Measurements from ENCODE around the gene CEP95. TPM values are rescaled to one million over a fixed set of nuclear protein-coding genes. Genes with fewer than 3 reads are reported as not detected.
"Not testable (repeated sequence)": the region's sequence is repeated elsewhere in the genome, so short reads cannot be mapped to it uniquely, and the experiment has no call there.

The CEP95 gene
- total and polyA plus RNA-seq, 4 experiments from 2014 or later: 6.4 to 108 (median 61.8) TPM

DNA sequence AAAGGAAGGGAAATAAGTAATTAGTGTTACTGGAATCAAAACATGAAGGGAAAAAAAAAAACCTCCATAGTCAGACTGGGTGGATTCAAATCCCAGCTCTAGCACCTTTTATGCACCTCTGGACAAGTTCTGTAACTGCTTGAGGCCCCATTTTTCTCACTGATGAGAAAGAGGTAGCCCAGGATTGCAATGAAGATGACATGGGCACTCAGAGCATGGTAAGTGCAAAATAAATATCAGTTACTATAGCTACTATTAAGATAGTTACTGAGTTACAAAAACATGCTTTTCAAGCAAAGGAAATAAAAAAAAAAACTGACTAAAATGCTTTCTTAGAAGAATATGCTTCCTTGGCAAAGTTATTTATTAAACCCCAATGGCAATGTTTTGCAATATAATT, 58.8 kb downstream of the CEP95 start:
- Histone ChIP-seq H3K9me3 (ENCODE audit: control insufficient read depth in 1 of 2, low read length in 2 of 2) (no peaks in the 10 kb centered on the region), H3K27ac (ENCODE audit: low read depth, low read length) (no peak overlapping the region), H3K4me3 (ENCODE audit: low read length in 2 of 2) (no peak overlapping the region), H3K4me1 (ENCODE audit: insufficient read depth, low read length) (no peaks in the 10 kb centered on the region), H3K36me3 (ENCODE audit: insufficient read depth, low read length) (peaks cover 9% of the 10 kb centered on the region), H3K27me3 (ENCODE audit: insufficient read depth, low read length) (no peaks in the 10 kb centered on the region)
- H3K36me3 Mint-ChIP-seq: peaks cover 22 to 39% of the 10 kb centered on the region in 2 donors
- DNase-seq: no peak
- ChIA-PET CTCF (ENCODE audit: partially characterized antibody) (interaction anchor here (0.9 kb wide), 1 partner anchor 10 kb away, joined by 4 read pairs; no protein-coding TSS in a partner anchor), POLR2A (ENCODE audit: partially characterized antibody) (interaction anchor here (0.9 kb wide), 1 partner anchor 31 kb away, joined by 3 read pairs; no protein-coding TSS in a partner anchor)
- peaks cover 0 to 3% (median 0%) of the 10 kb centered on the region in 4 donors for H3K4me1 Mint-ChIP-seq
- H3K4me3 Mint-ChIP-seq: no peak overlapping the region
- H3K27me3 Mint-ChIP-seq: no peaks in the 10 kb centered on the region
- intact Hi-C loops (cut with micrococcal nuclease): no loop called here
- H3K9me3 Mint-ChIP-seq: no peaks in the 10 kb centered on the region
- H3K27ac Mint-ChIP-seq: no peak overlapping the region

DNA sequence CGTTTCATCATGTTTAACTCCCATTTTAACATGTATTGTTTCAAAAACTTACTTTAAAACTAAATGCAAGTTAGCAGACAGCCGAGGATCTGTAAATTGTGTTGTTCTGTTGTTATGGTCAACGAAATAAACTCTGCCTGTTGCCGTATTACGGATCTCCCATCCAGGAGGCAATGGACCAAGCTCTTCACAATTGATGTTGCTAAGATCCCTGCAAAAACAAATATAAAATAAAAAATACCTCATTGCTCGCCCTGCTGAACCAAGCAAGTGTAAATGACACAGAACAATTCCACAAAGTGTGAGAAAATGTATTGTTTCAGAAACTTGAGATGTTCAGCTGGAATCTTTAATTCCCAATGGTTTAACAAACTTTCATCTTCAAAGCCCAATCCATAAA, 65.0 kb downstream of the CEP95 start:
- H3K36me3 Mint-ChIP-seq: peaks cover 14 to 25% of the 10 kb centered on the region in 2 donors
- H3K4me3 ChIP-seq (ENCODE audit: low read length in 2 of 2): no peak overlapping the region
- H3K36me3 ChIP-seq (ENCODE audit: insufficient read depth, low read length): peaks cover 18% of the 10 kb centered on the region
- no peak for DNase-seq
- CTCF ChIA-PET (ENCODE audit: partially characterized antibody): interaction anchor here (1.3 kb wide), 1 partner anchor 165 kb away, joined by 4 read pairs; no protein-coding TSS in a partner anchor
- POLR2A ChIA-PET (ENCODE audit: partially characterized antibody): interaction anchor here (1.1 kb wide), 1 partner anchor 66 kb away, joined by 4 read pairs; no protein-coding TSS in a partner anchor
- H3K4me3 Mint-ChIP-seq: no peak overlapping the region
- no peak overlapping the region for H3K27ac Mint-ChIP-seq
- H3K4me1 Mint-ChIP-seq: peaks cover 8 to 16% (median 12%) of the 10 kb centered on the region in 4 donors
- intact Hi-C loops (cut with micrococcal nuclease): no loop called here
- H3K27me3 Mint-ChIP-seq: no peaks in the 10 kb centered on the region
- H3K9me3 ChIP-seq (ENCODE audit: control insufficient read depth in 1 of 2, low read length in 2 of 2): no peaks in the 10 kb centered on the region
- H3K27me3 ChIP-seq (ENCODE audit: insufficient read depth, low read length): no peaks in the 10 kb centered on the region
- H3K9me3 Mint-ChIP-seq: no peaks in the 10 kb centered on the region
- peaks cover 6% of the 10 kb centered on the region for H3K4me1 ChIP-seq (ENCODE audit: insufficient read depth, low read length)
- H3K27ac ChIP-seq (ENCODE audit: low read depth, low read length): no peak overlapping the region

DNA sequence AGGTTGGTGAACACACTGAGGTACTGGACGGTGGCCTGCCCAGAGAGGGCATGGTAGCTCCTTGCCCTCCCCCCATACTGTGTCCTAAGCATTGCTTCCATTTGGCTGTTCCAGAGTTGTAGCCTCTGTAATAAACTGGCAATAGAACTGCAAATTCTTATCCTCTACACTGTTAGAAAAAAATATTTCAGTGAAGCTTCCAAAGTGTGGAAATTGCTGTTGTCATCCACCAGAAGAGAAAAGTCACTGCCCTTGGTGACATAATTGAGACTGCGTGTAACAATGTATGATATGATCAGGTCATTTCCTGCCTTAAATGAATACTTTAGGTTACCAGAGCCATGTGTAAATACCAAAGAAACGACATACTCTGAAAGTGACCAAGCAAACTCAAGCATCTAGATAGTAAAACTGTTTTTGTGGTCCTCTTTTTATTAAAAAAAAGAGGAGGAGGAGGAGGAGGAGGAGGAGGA, 65.9 kb downstream of the CEP95 start:
- peak in 3 of 5 donors; percentile 12 to 22 (median 15) for DNase-seq
- peaks cover 7 to 16% (median 10%) of the 10 kb centered on the region in 4 donors for H3K4me1 Mint-ChIP-seq
- H3K27ac ChIP-seq (ENCODE audit: low read depth, low read length): no peak overlapping the region
- intact Hi-C loops (cut with micrococcal nuclease): no loop called here
- H3K36me3 Mint-ChIP-seq: peaks cover 17 to 26% of the 10 kb centered on the region in 2 donors
- CTCF ChIA-PET (ENCODE audit: partially characterized antibody): interaction anchor here (0.7 to 1.3 kb wide), 3 partner anchors 9 to 164 kb away, joined by 3 to 5 read pairs (median 4); no protein-coding TSS in a partner anchor
- H3K27me3 Mint-ChIP-seq: no peaks in the 10 kb centered on the region
- no peaks in the 10 kb centered on the region for H3K27me3 ChIP-seq (ENCODE audit: insufficient read depth, low read length)
- H3K4me1 ChIP-seq (ENCODE audit: insufficient read depth, low read length): peaks cover 6% of the 10 kb centered on the region
- POLR2A ChIA-PET (ENCODE audit: partially characterized antibody): interaction anchor here (0.9 to 1.1 kb wide), 2 partner anchors 9 to 67 kb away, joined by 3 to 4 read pairs; no protein-coding TSS in a partner anchor
- H3K9me3 ChIP-seq (ENCODE audit: control insufficient read depth in 1 of 2, low read length in 2 of 2): no peaks in the 10 kb centered on the region
- H3K4me3 Mint-ChIP-seq: no peak overlapping the region
- H3K4me3 ChIP-seq (ENCODE audit: low read length in 2 of 2): no peak overlapping the region
- peak overlapping the region in 6 of 7 donors; percentile 20 to 81 (median 64) for H3K27ac Mint-ChIP-seq
- H3K36me3 ChIP-seq (ENCODE audit: insufficient read depth, low read length): peaks cover 18% of the 10 kb centered on the region
- no peaks in the 10 kb centered on the region for H3K9me3 Mint-ChIP-seq

DNA sequence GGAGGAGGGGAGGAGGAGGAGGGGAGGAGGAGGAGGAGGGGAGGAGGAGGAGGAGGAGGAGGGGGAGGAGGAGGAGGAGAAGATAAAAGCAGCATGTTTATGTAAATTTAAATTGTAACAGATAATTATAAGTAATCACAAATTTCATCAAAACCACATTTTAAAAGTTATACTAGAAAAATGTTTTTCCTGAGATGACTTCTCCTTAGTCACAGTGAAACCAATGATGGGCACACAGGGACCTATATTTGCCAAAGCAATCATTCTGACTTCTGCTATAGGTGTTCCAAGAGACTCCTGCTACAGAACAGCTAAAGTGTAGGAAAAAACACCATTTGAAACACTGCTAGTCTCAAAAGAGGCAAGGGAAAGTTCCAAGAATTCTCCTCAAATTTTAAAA, 66.4 kb downstream of the CEP95 start:
- intact Hi-C loops (cut with micrococcal nuclease): no loop called here
- H3K27me3 Mint-ChIP-seq: no peaks in the 10 kb centered on the region
- no peak overlapping the region for H3K27ac ChIP-seq (ENCODE audit: low read depth, low read length)
- no peaks in the 10 kb centered on the region for H3K27me3 ChIP-seq (ENCODE audit: insufficient read depth, low read length)
- peaks cover 17% of the 10 kb centered on the region for H3K36me3 ChIP-seq (ENCODE audit: insufficient read depth, low read length)
- peaks cover 17 to 28% of the 10 kb centered on the region in 2 donors for H3K36me3 Mint-ChIP-seq
- H3K4me1 ChIP-seq (ENCODE audit: insufficient read depth, low read length): peaks cover 6% of the 10 kb centered on the region
- H3K27ac Mint-ChIP-seq: peak overlapping the region in 6 of 7 donors; percentile 3 to 78 (median 19)
- no peak overlapping the region for H3K4me3 ChIP-seq (ENCODE audit: low read length in 2 of 2)
- H3K9me3 ChIP-seq (ENCODE audit: control insufficient read depth in 1 of 2, low read length in 2 of 2): no peaks in the 10 kb centered on the region
- ChIA-PET CTCF (ENCODE audit: partially characterized antibody) (interaction anchor here (0.7 to 1.2 kb wide), 3 partner anchors 9 to 152 kb away, joined by 3 to 5 read pairs (median 4); no protein-coding TSS in a partner anchor), POLR2A (ENCODE audit: partially characterized antibody) (interaction anchor here (0.9 kb wide), 1 partner anchor 9 kb away, joined by 3 read pairs; no protein-coding TSS in a partner anchor)
- no peaks in the 10 kb centered on the region for H3K9me3 Mint-ChIP-seq
- no peak for DNase-seq
- no peak overlapping the region for H3K4me3 Mint-ChIP-seq
- H3K4me1 Mint-ChIP-seq: peaks cover 7 to 16% (median 10%) of the 10 kb centered on the region in 4 donors

DNA sequence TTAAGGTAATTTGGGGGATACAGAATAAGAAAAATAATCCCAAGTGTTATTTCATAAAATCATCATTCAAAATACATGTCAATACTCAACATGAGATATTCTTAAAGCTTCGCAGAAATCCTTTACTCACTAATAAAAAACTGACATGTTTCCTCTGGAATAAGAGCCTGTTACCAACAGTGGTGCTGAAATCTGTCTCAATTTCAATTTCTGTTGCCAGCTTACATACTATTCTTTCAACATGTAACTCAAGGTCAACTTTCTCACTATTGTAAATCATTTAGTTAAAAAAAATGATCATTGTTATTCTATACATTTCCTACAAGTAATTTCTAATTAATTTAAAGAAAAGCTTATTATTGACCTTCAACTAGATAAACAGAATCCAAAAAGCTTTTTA, 67.9 kb downstream of the CEP95 start:
- peak overlapping the region in 1 of 7 donors; percentile 48 for H3K27ac Mint-ChIP-seq
- Histone ChIP-seq H3K27ac (ENCODE audit: low read depth, low read length) (no peak overlapping the region), H3K36me3 (ENCODE audit: insufficient read depth, low read length) (peaks cover 14% of the 10 kb centered on the region), H3K27me3 (ENCODE audit: insufficient read depth, low read length) (no peaks in the 10 kb centered on the region), H3K4me1 (ENCODE audit: insufficient read depth, low read length) (peaks cover 6% of the 10 kb centered on the region), H3K9me3 (ENCODE audit: control insufficient read depth in 1 of 2, low read length in 2 of 2) (no peaks in the 10 kb centered on the region), H3K4me3 (ENCODE audit: low read length in 2 of 2) (no peak overlapping the region)
- H3K4me1 Mint-ChIP-seq: peaks cover 7 to 16% (median 11%) of the 10 kb centered on the region in 4 donors
- no peak overlapping the region for H3K4me3 Mint-ChIP-seq
- ChIA-PET POLR2A (ENCODE audit: partially characterized antibody) (interaction anchor here (1.3 kb wide), 1 partner anchor 68 kb away, joined by 3 read pairs; the partner anchor contains the start of gene CEP95), CTCF (ENCODE audit: partially characterized antibody) (interaction anchor here (1.8 to 2.3 kb wide), 2 partner anchors 9 to 75 kb away, joined by 4 to 10 read pairs; no protein-coding TSS in a partner anchor)
- intact Hi-C loops (cut with micrococcal nuclease): no loop called here
- peaks cover 21 to 32% of the 10 kb centered on the region in 2 donors for H3K36me3 Mint-ChIP-seq
- DNase-seq: no peak
- no peaks in the 10 kb centered on the region for H3K27me3 Mint-ChIP-seq
- H3K9me3 Mint-ChIP-seq: no peaks in the 10 kb centered on the region

DNA sequence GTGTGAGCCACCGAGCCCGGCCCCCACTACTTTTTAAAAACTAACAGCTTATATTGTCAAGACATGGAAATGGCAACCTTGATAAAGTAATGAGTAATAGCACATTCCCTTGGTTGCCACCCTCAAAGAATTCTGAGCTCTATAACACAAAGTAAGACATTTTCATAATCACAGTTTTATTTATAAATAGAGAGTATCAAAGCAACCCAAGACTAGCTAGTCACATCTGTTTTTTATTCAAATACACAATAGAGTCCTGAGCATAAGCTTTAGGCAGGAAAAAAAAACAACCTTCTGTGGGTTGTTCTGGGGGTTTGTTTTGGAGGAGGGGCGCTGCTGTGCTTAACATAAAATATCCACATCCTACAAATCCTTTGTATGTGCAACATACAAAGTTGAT, 68.7 kb downstream of the CEP95 start:
- Histone ChIP-seq H3K9me3 (ENCODE audit: control insufficient read depth in 1 of 2, low read length in 2 of 2) (no peaks in the 10 kb centered on the region), H3K27ac (ENCODE audit: low read depth, low read length) (no peak overlapping the region), H3K36me3 (ENCODE audit: insufficient read depth, low read length) (peaks cover 19% of the 10 kb centered on the region), H3K27me3 (ENCODE audit: insufficient read depth, low read length) (no peaks in the 10 kb centered on the region), H3K4me3 (ENCODE audit: low read length in 2 of 2) (no peak overlapping the region), H3K4me1 (ENCODE audit: insufficient read depth, low read length) (peaks cover 6% of the 10 kb centered on the region)
- Mint-ChIP-seq H3K4me3 (no peak overlapping the region), H3K4me1 (peaks cover 9 to 18% (median 11%) of the 10 kb centered on the region in 4 donors), H3K27me3 (no peaks in the 10 kb centered on the region), H3K27ac (no peak overlapping the region), H3K9me3 (no peaks in the 10 kb centered on the region), H3K36me3 (peaks cover 27 to 38% of the 10 kb centered on the region in 2 donors)
- no peak for DNase-seq
- CTCF ChIA-PET (ENCODE audit: partially characterized antibody): interaction anchor here (0.6 to 2.3 kb wide), 5 partner anchors 10 to 80 kb away, joined by 3 to 10 read pairs (median 4); no protein-coding TSS in a partner anchor
- POLR2A ChIA-PET (ENCODE audit: partially characterized antibody): interaction anchor here (1.3 kb wide), 1 partner anchor 69 kb away, joined by 3 read pairs; the partner anchor contains the start of gene CEP95
- intact Hi-C loops (cut with micrococcal nuclease): no loop called here

DNA sequence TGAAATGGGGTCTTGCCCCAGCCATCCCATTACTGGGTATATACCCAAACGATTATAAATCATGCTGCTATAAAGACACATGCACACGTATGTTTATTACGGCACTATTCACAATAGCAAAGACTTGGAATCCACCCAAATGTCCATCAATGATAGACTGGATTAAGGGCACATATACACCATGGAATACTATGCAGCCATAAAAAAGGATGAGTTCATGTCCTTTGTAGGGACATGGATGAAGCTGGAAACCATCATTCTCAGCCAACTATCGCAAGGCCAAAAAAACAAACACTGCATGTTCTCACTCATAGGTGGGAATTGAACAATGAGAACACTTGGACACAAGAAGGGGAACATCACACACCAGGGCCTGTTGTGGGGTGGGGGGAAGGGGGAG, 70.2 kb downstream of the CEP95 start:
- H3K36me3 ChIP-seq (ENCODE audit: insufficient read depth, low read length): peaks cover 16% of the 10 kb centered on the region
- H3K9me3 ChIP-seq (ENCODE audit: control insufficient read depth in 1 of 2, low read length in 2 of 2); H3K27me3 Mint-ChIP-seq; H3K4me3 Mint-ChIP-seq; H3K4me3 ChIP-seq (ENCODE audit: low read length in 2 of 2); DNase-seq; H3K4me1 ChIP-seq (ENCODE audit: insufficient read depth, low read length); H3K9me3 Mint-ChIP-seq; intact Hi-C loops (cut with micrococcal nuclease); H3K27ac ChIP-seq (ENCODE audit: low read depth, low read length); POLR2A ChIA-PET (ENCODE audit: partially characterized antibody); H3K27me3 ChIP-seq (ENCODE audit: insufficient read depth, low read length); CTCF ChIA-PET (ENCODE audit: partially characterized antibody): not testable (repeated sequence)
- peaks cover 16 to 29% (median 21%) of the 10 kb centered on the region in 4 donors for H3K4me1 Mint-ChIP-seq
- peak overlapping the region in 1 of 7 donors; percentile 62 for H3K27ac Mint-ChIP-seq
- peaks cover 32 to 46% of the 10 kb centered on the region in 2 donors for H3K36me3 Mint-ChIP-seq

Data from CD4-positive, alpha-beta memory T cell (primary cell).